ENCODE measurements around the gene CMYA5. TPM values are rescaled to one million over a fixed set of nuclear protein-coding genes. Genes with fewer than 3 reads are reported as not detected.

Gene CMYA5
- total and polyA plus RNA-seq, 9 of the 15 experiments (the other 6 are each of a cell fraction or from before 2014, with no cell fraction given) = 0.18 to 1.1 (median 0.32) TPM

DNA sequence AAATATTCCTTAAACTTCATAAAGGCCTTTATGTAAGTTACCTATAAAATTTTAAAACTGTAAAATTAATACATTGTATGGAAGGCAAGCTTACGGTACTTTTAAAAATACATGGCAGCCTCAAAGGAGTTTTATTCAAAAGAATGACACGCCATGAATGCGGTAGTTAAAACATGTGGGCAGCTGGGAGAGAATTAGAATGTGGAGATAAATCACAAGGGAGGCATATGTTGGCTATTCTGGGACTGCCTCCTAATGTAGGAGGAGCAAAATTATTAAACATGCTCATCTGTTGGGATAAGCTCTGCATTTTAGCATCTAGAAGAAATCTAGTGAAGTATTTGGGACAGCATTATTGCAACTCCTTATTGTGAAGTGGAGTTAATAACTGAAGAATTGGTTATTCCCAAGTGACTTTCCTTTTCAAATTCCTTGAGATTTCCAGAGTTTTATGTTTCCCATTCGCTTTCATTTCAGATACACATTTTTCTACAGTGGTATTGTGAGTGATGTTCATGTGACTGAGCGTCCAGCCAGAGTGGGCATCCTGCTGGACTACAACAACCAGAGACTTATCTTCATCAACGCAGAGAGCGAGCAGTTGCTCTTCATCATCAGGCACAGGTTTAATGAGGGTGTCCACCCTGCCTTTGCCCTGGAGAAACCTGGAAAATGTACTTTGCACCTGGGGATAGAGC, 109.4 kb downstream of the CMYA5 start:
- 74% methylated on average over 7 of the region's 7 CpGs for WGBS (ENCODE audit: insufficient coverage, low coverage, missing lambda C conversion rate)
- Histone ChIP-seq H3K9ac (ENCODE audit: insufficient read depth in 1 of 2, low read depth in 2 of 2, low read length in 2 of 2) (no peak overlapping the region), H3K36me3 (ENCODE audit: control insufficient read depth, insufficient read depth, low read length) (no peaks in the 10 kb centered on the region), H3K4me1 (replicated peaks in 1 of 2; ENCODE audit: control insufficient read depth in 2 of 2, insufficient read depth in 2 of 2, low read length in 2 of 2) (peaks cover 8 to 32% of the 10 kb centered on the region in 2 experiments), H3K27me3 (ENCODE audit: control insufficient read depth in 2 of 2, insufficient read depth in 2 of 2, low read length in 2 of 2) (no peaks in the 10 kb centered on the region), H4K20me1 (replicated peaks; ENCODE audit: control insufficient read depth, insufficient read depth, low read length) (no peaks in the 10 kb centered on the region), H3K9me1 (ENCODE audit: control insufficient read depth, insufficient read depth, low read length) (no peaks in the 10 kb centered on the region), H3K27ac (ENCODE audit: extremely low read depth, low read depth, low read length) (no peak overlapping the region), H3K9me3 (replicated peaks; ENCODE audit: control insufficient read depth, insufficient read depth, low read depth, low read length) (no peaks in the 10 kb centered on the region), H3K79me2 (ENCODE audit: control insufficient read depth, insufficient read depth, low read length) (no peaks in the 10 kb centered on the region), H3K4me2 (ENCODE audit: insufficient read depth, low read length) (no peak overlapping the region), H2AFZ (ENCODE audit: low read depth, low read length) (no peak overlapping the region), H3K4me3 (no peak overlapping the region)
- POLR2A ChIA-PET = interaction anchor here (0.6 kb wide), 1 partner anchor 45 kb away, joined by 3 read pairs; no protein-coding TSS in a partner anchor
- BruUV-seq (replicated peaks) = no TSS peak
- FAIRE-seq = no peak
- DNase-seq (ENCODE audit: extremely low read depth in 1 of 4, low spot score in 3 of 4) = no peak
- ATAC-seq = no peak
- TF ChIP-seq TAL1 (IDR thresholded peaks at IDR 0.05) = no peak
- no peak for TF ChIP-seq HMG20B (CRISPR knock-in tag; IDR thresholded peaks at IDR 0.05)
- TF ChIP-seq MAFG (tag; conservative IDR thresholded peaks at IDR 0.05) = no peak
- TF ChIP-seq PHF21A (IDR thresholded peaks at IDR 0.05; ENCODE audit: borderline replicate concordance, low read depth) = no peak
- TF ChIP-seq TEAD1 (CRISPR knock-in tag; IDR thresholded peaks at IDR 0.05) = no peak
- no peak for TF ChIP-seq POU5F1 (IDR thresholded peaks at IDR 0.05; ENCODE audit: borderline replicate concordance, low read depth, low read length, partially characterized antibody)
- no peak for TF ChIP-seq RBM25 (IDR thresholded peaks at IDR 0.05; ENCODE audit: low read depth, low read length, severe bottlenecking)
- TF ChIP-seq POLR2AphosphoS5 (IDR thresholded peaks at IDR 0.05; ENCODE audit: control insufficient read depth, insufficient read depth, low read depth, low read length) = no peak
- TF ChIP-seq BRD9 (IDR thresholded peaks at IDR 0.05; ENCODE audit: low read depth, partially characterized antibody) = no peak
- TF ChIP-seq CCNT2 (IDR thresholded peaks at IDR 0.05; ENCODE audit: borderline replicate concordance, extremely low read depth, insufficient read length, low read depth, low read length) = no peak
- TF ChIP-seq NCOA6 (IDR thresholded peaks at IDR 0.05) = no peak
- no peak for TF ChIP-seq SMAD1 (IDR thresholded peaks at IDR 0.05; ENCODE audit: low read depth, low read length, partially characterized antibody)
- no peak for TF ChIP-seq SRF (CRISPR knock-in tag; IDR thresholded peaks at IDR 0.05)
- TF ChIP-seq EZH2 (IDR thresholded peaks at IDR 0.05; ENCODE audit: borderline replicate concordance, low read depth, low read length) = no peak
- no peak for TF ChIP-seq ZMIZ1 (IDR thresholded peaks at IDR 0.05; ENCODE audit: low read depth in 2 of 2, low read length in 2 of 2)
- no peak for TF ChIP-seq ZNF121 (CRISPR knock-in tag; conservative IDR thresholded peaks at IDR 0.05)
- TF ChIP-seq GABPB1 (CRISPR knock-in tag; IDR thresholded peaks at IDR 0.05) = no peak
- TF ChIP-seq ARNT (IDR thresholded peaks at IDR 0.05) = no peak
- in situ Hi-C loops (cut with MboI) = no loop called here
- intact Hi-C loops (cut with micrococcal nuclease) = no loop called here
- CTCF ChIA-PET (ENCODE audit: low intra/inter-chr PET ratio) = no interaction called here

All from K562 (cell line).